Forelimb muscle (tissue), 1 donor: ENCODE measurements around the gene IFNA6. TPM values are rescaled to one million over a fixed set of nuclear protein-coding genes. Genes with fewer than 3 reads are reported as not detected.

Experiments
- DNase-seq: peaks from one replicate; pipeline ENCODE4 v3.0.0-alpha.2; 2013; ENCODE audit warnings: low read depth
- polyA plus RNA-seq: library from polyadenylated mRNA; unstranded; fragments of 120-200 nt; gene quantifications from one replicate; pipeline ENCODE4 v1.2.1, GENCODE V29; 2013; ENCODE audit not compliant: insufficient read length

The IFNA6 gene
- polyA plus RNA-seq, 1 donor, result not detected

- DNase-seq, result no peak
Measured at GRCh38 chr9:21331676-21332402, 18.8 kb downstream of the IFNA6 start.

- no peak for DNase-seq
Measured at GRCh38 chr9:21326526-21327139, 24.1 kb downstream of the IFNA6 start.

- DNase-seq, result no peak
Measured at GRCh38 chr9:21324047-21324446, 26.6 kb downstream of the IFNA6 start.

GRCh38 chr9:21322911-21323461 lies 27.7 kb downstream of the IFNA6 start:
- no peak for DNase-seq

- no peak for DNase-seq
Measured at GRCh38 chr9:21320465-21320864, 30.2 kb downstream of the IFNA6 start.

GRCh38 chr9:21317956-21318923 lies 32.4 kb downstream of the IFNA6 start:
- no peak for DNase-seq

GRCh38 chr9:21316860-21317259 lies 33.8 kb downstream of the IFNA6 start:
- no peak for DNase-seq

GRCh38 chr9:21316032-21316842 lies 34.5 kb downstream of the IFNA6 start:
- DNase-seq, result no peak

- DNase-seq, result no peak
Measured at GRCh38 chr9:21314152-21314551, 36.5 kb downstream of the IFNA6 start.

- no peak for DNase-seq
Measured at GRCh38 chr9:21311889-21312288, 38.8 kb downstream of the IFNA6 start.

- DNase-seq, result no peak
Measured at GRCh38 chr9:21305213-21305612, 45.5 kb downstream of the IFNA6 start, which contains the start of gene IFNA5. TSS of gene IFNA5 (minus strand) at chr9:21305313. CDS start at chr9:21305256, 57 bp downstream.

Other genes with a start within 250 kb of the IFNA6 start
- not detected for gene IFNW1, start 209.1 kb downstream of the IFNA6 start, polyA plus RNA-seq
- not detected for gene IFNA21, start 184.2 kb downstream of the IFNA6 start, polyA plus RNA-seq
- not detected for gene IFNA4, start 163.3 kb downstream of the IFNA6 start, polyA plus RNA-seq
- gene IFNA7, start 148.7 kb downstream of the IFNA6 start, polyA plus RNA-seq, result not detected
- not detected for gene IFNA10, start 143.7 kb downstream of the IFNA6 start, polyA plus RNA-seq
- gene IFNA16, start 133.6 kb downstream of the IFNA6 start, polyA plus RNA-seq, result not detected
- not detected for gene IFNA17, start 122.7 kb downstream of the IFNA6 start, polyA plus RNA-seq
- not detected for gene IFNA14, start 110.9 kb downstream of the IFNA6 start, polyA plus RNA-seq
- gene IFNA5, start 45.6 kb downstream of the IFNA6 start, polyA plus RNA-seq, result not detected
- 19.5 TPM for gene KLHL9, start 15.5 kb downstream of the IFNA6 start, polyA plus RNA-seq
- not detected for gene IFNA13, start 17.2 kb upstream of the IFNA6 start, polyA plus RNA-seq
- gene IFNA2, start 34.5 kb upstream of the IFNA6 start, polyA plus RNA-seq, result not detected
- gene IFNA8, start 58.2 kb upstream of the IFNA6 start, polyA plus RNA-seq, result not detected
- not detected for gene IFNA1, start 89.6 kb upstream of the IFNA6 start, polyA plus RNA-seq
- gene IFNE, start 131.4 kb upstream of the IFNA6 start, polyA plus RNA-seq, result not detected